ENCODE measurements around the gene CXCR5. TPM values are rescaled to one million over a fixed set of nuclear protein-coding genes. Genes with fewer than 3 reads are reported as not detected.

CXCR5 gene
- total and polyA plus RNA-seq, 2 donors (not counting 1 experiment from before 2014, with no cell fraction given) = 111 to 163 TPM

GRCh38 chr11:118897721-118898310 lies 14.1 kb downstream of the CXCR5 start:
- ATAC-seq (ENCODE audit: low read depth) (no peak), DNase-seq (peak; percentile 44)
- peaks cover 70% of the 10 kb centered on the region for H3K79me2 ChIP-seq (ENCODE audit: control insufficient read depth, insufficient read depth, low read length)
- Mint-ChIP-seq H3K9me3 (ENCODE audit: insufficient read depth) (no peaks in the 10 kb centered on the region), H3K4me3 (peak overlapping the region; percentile 1), H3K27ac (peak overlapping the region; percentile 94), H3K4me1 (peaks cover 65% of the 10 kb centered on the region), H3K27me3 (no peaks in the 10 kb centered on the region)
- intact Hi-C loops (cut with micrococcal nuclease) = no loop called here
- H2AFZ ChIP-seq (ENCODE audit: insufficient read depth, low read depth, low read length, poor library complexity, severe bottlenecking) = no peak overlapping the region
- peak overlapping the region; percentile 94 for H3K4me2 ChIP-seq (replicated peaks; ENCODE audit: low read depth, low read length, poor library complexity, severe bottlenecking)
- H3K4me1 ChIP-seq (ENCODE audit: control insufficient read depth in 2 of 2, insufficient read depth in 2 of 2, low read length in 2 of 2) = peaks cover 52 to 58% of the 10 kb centered on the region in 2 donors
- CTCF ChIA-PET = interaction anchor here (4.5 kb wide), 1 partner anchor 108 kb away, joined by 85 read pairs; the partner anchor contains the start of gene DDX6
- H3K36me3 ChIP-seq (replicated peaks in 1 of 2; ENCODE audit: control extremely low read depth in 1 of 2, control insufficient read depth in 1 of 2, extremely low read depth in 1 of 2, insufficient read depth in 2 of 2, low read length in 1 of 2) = peaks cover 0 to 69% of the 10 kb centered on the region in 2 experiments
- H3K27ac ChIP-seq (ENCODE audit: low read length in 2 of 2) = peak overlapping the region in 1 of 2 donors; percentile 99
- H3K27me3 ChIP-seq (replicated peaks in 1 of 4; ENCODE audit: control extremely low read depth in 1 of 4, control insufficient read depth in 3 of 4, insufficient read depth in 4 of 4, low read length in 3 of 4) = no peaks in the 10 kb centered on the region
- TF ChIP-seq CTCF (IDR thresholded peaks at IDR 0.05) = no peak
- TF ChIP-seq EZH2 (IDR thresholded peaks at IDR 0.05; ENCODE audit: borderline replicate concordance, insufficient read depth, low read depth, low read length, poor library complexity, severe bottlenecking) = no peak
- H4K20me1 ChIP-seq (ENCODE audit: control insufficient read depth, insufficient read depth, low read length, poor library complexity, severe bottlenecking) = peaks cover 52% of the 10 kb centered on the region
- 90% methylated on average over 4 of the region's 13 CpGs for WGBS (ENCODE audit: insufficient coverage)
- POLR2A ChIA-PET = interaction anchor here (0.5 to 1.1 kb wide), 6 partner anchors 21 to 107 kb away, joined by 3 to 5 read pairs (median 4); partner anchors contain the start of gene DDX6
- H3K9me3 ChIP-seq (ENCODE audit: control extremely low read depth in 1 of 3, control insufficient read depth in 2 of 3, insufficient read depth in 1 of 3, low read length in 2 of 3) = no peaks in the 10 kb centered on the region
- no peak overlapping the region for H3K9ac ChIP-seq (ENCODE audit: low read length)
- no peak overlapping the region for H3K4me3 ChIP-seq (ENCODE audit: control extremely low read depth in 1 of 5, extremely low read depth in 1 of 5, insufficient read depth in 1 of 5, low read depth in 2 of 5, low read length in 4 of 5)
